ENCODE measurements around the gene MBP.
A peak's percentile ranks its signal among the peaks of the same experiment; 100 is the strongest.
"Not testable (repeated sequence)": the region's sequence is repeated elsewhere in the genome, so short reads cannot be mapped to it uniquely, and the experiment has no call there.

MBP gene

DNA sequence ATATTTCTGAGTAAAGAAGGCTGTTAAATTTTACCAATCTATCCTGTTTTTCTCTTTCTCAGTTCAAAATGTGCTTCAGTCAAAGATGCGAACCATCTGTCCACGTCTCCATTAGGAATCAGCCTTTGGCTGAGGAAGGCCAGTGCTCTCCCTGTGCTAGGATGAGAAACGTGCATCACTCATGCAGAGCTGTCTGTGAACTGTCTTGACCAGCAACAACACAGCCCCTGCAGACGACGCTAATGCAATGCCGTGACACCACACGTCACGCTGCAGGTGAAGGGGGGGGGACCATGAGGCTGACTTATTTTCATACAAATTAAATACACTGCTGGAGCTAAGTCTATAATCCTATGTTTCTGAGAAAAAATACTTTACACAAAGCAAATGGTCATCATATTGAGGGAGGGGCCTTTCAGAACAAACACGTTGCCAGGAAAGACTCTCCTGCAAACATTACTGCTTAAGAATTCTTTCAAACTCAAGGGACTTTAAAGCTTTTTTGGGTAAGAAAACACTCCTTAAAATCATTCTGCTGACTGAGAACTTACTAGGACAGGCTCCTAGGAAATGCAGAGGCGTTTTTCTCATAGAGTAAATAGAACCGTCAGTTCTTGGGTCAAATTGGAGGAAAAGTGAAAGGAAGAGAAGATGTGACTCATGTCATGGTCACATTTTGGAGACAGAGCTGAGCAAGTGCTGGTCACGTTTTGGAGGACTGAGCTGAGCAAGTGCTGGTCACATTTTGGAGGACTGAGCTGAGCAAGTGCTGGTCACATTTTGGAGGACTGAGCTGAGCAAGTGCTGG is 97.0 kb downstream of the MBP start:
- Mint-ChIP-seq H3K27ac (no peak overlapping the region), H3K9me3 (no peaks in the 10 kb centered on the region), H3K27me3 (ENCODE audit: low read depth) (no peaks in the 10 kb centered on the region), H3K4me1 (ENCODE audit: low read depth) (peaks cover 27% of the 10 kb centered on the region), H3K36me3 (ENCODE audit: low read depth) (peaks cover 33% of the 10 kb centered on the region), H3K4me3 (no peak overlapping the region)

DNA sequence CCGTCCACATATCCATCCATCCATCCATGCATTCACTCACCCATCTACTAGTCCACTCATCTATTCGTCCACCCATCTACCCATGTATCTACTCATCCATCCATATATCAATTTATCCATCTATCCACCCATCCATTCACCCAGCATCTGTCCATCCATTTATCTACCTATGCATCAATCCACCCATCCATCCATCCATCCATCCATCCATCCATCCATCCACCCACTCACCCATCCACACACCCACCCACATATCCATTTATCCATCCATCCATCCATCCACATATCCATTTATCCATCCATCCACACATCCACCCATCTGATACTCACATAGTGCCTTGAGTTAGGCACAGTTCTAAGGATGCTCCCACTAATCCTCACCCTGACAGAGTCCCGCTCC is 99.0 kb downstream of the MBP start:
- Mint-ChIP-seq H3K4me3 (no peak overlapping the region), H3K4me1 (ENCODE audit: low read depth) (peaks cover 21% of the 10 kb centered on the region), H3K9me3 (no peaks in the 10 kb centered on the region), H3K36me3 (ENCODE audit: low read depth) (peaks cover 30% of the 10 kb centered on the region), H3K27me3 (ENCODE audit: low read depth) (no peaks in the 10 kb centered on the region), H3K27ac (peak overlapping the region; percentile 10)

DNA sequence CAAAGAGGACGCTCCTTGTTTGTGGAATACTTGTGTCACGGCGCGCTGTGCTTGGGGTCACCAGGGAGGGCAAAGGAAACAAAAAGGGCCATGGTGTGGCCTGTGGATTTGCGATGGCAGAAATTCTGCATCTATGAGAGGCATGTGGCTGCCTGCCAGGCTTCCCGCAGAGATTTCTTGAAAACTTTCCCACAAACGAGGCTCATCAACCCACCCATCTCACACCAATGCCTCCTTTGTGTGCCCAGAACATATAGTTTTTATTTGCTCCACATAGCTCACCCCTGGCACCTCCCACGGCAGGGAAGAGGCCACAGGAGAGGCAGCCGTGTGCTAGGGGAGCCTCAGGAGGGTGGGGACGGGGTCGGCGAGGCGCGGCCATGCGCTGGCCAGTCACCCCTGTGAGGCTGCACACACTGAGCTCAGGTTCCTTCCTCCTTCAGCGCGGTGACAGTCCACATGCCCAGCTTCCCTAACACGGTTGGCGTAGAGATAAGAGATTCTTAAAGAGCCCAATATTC is 100.3 kb downstream of the MBP start:
- peaks cover 14% of the 10 kb centered on the region for H3K4me1 Mint-ChIP-seq (ENCODE audit: low read depth)
- no peaks in the 10 kb centered on the region for H3K9me3 Mint-ChIP-seq
- H3K27me3 Mint-ChIP-seq (ENCODE audit: low read depth): no peaks in the 10 kb centered on the region
- no peak overlapping the region for H3K27ac Mint-ChIP-seq
- H3K36me3 Mint-ChIP-seq (ENCODE audit: low read depth): peaks cover 30% of the 10 kb centered on the region
- no peak overlapping the region for H3K4me3 Mint-ChIP-seq

DNA sequence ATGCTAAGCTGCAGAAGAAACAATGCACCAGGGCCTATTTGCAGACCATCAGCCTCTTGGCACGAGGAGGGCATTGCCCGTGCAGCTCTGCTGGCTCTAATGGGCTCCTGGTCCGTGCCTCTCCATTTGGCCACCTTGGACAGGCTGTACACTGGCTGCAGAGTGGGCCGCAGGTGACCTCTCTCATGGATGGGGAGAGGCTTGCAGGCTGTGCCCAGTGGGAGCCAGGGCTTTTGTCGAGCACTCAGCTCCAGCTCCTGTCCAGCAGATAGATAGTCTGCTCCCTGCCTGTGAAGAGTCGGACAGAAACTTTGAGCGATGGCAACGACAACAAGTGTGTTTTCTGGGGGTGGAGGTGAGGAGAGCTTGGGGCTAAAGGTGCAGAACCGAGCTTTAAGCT is 100.9 kb downstream of the MBP start:
- Mint-ChIP-seq H3K4me3 (no peak overlapping the region), H3K27ac (no peak overlapping the region), H3K27me3 (ENCODE audit: low read depth) (no peaks in the 10 kb centered on the region), H3K36me3 (ENCODE audit: low read depth) (peaks cover 28% of the 10 kb centered on the region), H3K4me1 (ENCODE audit: low read depth) (peaks cover 12% of the 10 kb centered on the region), H3K9me3 (no peaks in the 10 kb centered on the region)

DNA sequence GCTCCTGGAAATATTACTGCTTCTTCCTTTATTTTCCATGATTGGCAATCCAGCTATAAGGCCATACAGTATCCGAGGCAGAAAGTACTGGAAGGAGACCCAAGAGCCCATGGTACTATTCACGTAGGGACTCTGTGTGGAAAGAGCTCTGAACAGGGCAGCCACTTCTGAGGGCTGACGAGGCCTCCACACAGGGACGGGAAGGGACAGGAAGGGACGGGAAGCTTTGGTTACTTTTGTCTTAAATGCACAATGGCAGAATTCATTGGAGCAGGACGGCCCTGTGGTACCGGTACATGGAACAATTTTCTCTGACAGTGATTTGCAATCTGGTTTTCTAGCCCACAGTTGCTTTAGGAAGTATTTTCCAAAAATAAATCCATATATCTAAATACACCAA is 102.4 kb downstream of the MBP start:
- no peaks in the 10 kb centered on the region for H3K9me3 Mint-ChIP-seq
- no peak overlapping the region for H3K4me3 Mint-ChIP-seq
- H3K36me3 Mint-ChIP-seq (ENCODE audit: low read depth): peaks cover 21% of the 10 kb centered on the region
- no peak overlapping the region for H3K27ac Mint-ChIP-seq
- H3K4me1 Mint-ChIP-seq (ENCODE audit: low read depth): peaks cover 9% of the 10 kb centered on the region
- H3K27me3 Mint-ChIP-seq (ENCODE audit: low read depth): no peaks in the 10 kb centered on the region

DNA sequence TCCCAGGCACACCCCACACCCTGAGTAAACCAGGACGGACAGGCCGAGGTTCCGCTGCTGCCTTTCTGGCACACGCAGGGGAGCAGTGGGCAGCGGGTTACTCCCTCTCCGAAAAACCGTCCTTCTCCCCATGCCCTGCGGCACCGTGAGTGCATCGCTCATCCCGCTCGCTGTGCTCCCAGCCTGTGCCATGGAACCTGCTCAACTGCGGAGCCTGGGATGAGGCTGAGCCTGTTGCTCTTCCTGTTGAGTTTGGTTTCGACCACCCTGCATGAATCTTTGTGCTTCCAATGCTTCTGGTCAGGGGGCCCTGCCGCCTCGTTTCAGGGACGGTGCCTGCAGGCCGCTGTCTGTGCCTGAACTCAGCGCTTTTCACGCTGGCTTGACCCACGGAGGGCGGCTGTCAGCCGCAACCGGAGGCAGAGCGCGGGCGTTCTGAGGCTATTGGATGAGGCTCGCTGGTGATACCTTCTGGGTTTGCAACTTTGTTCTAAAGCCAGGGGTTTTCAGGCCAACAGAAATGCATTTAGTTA is 106.7 kb downstream of the MBP start:
- Mint-ChIP-seq H3K9me3 (no peaks in the 10 kb centered on the region), H3K27ac (no peak overlapping the region)

DNA sequence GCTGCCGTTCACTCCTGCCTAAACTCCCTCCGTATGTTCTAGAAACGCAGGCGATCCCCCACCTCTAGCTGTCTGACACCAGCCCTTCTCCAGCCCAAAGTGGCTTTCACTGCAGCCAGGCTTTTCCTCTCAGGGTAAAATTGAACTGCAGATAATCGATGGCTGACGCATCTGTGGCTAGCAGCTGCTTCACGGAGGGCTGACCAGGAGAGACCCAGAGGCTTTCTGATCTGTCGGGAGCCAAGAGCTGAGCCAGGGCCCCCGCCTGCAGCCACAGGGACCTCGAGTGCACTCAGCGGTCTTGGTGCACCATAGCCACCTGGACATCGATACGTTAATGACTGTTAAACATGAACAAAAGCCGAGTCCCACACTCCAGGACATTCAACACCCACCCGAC is 107.5 kb downstream of the MBP start:
- Mint-ChIP-seq H3K27me3 (ENCODE audit: low read depth) (no peaks in the 10 kb centered on the region), H3K4me3 (no peak overlapping the region), H3K9me3 (no peaks in the 10 kb centered on the region), H3K4me1 (ENCODE audit: low read depth) (peaks cover 4% of the 10 kb centered on the region), H3K27ac (no peak overlapping the region), H3K36me3 (ENCODE audit: low read depth) (peaks cover 9% of the 10 kb centered on the region)

More for the DNA sequence above, 106.7 kb downstream of the MBP start:
- H3K4me1 Mint-ChIP-seq (ENCODE audit: low read depth): peaks cover 8% of the 10 kb centered on the region
- H3K36me3 Mint-ChIP-seq (ENCODE audit: low read depth): peaks cover 11% of the 10 kb centered on the region
- H3K27me3 Mint-ChIP-seq (ENCODE audit: low read depth): no peaks in the 10 kb centered on the region
- H3K4me3 Mint-ChIP-seq: no peak overlapping the region

DNA sequence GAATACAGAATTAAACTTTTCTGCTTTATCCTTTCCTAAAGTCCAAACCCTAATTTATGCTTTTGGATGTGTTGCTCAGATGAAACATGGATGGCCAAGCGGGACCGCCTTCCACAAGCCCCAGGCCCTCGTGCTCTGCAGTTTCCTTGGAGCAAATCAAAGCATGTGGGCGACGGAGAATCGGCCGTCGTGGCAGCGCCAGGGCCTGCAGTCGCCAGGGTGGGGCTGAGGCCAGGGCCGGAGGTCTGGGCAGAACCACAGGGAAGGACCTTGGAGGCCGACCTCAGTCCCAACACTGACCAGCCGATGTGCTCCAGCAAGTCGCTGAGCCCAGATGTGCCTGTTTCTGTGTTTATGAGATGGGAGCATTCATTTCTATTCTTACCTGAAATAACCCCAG is 108.1 kb downstream of the MBP start:
- Mint-ChIP-seq H3K27ac (no peak overlapping the region), H3K4me1 (ENCODE audit: low read depth) (peaks cover 3% of the 10 kb centered on the region), H3K36me3 (ENCODE audit: low read depth) (peaks cover 7% of the 10 kb centered on the region), H3K27me3 (ENCODE audit: low read depth) (no peaks in the 10 kb centered on the region), H3K9me3 (no peaks in the 10 kb centered on the region), H3K4me3 (no peak overlapping the region)

DNA sequence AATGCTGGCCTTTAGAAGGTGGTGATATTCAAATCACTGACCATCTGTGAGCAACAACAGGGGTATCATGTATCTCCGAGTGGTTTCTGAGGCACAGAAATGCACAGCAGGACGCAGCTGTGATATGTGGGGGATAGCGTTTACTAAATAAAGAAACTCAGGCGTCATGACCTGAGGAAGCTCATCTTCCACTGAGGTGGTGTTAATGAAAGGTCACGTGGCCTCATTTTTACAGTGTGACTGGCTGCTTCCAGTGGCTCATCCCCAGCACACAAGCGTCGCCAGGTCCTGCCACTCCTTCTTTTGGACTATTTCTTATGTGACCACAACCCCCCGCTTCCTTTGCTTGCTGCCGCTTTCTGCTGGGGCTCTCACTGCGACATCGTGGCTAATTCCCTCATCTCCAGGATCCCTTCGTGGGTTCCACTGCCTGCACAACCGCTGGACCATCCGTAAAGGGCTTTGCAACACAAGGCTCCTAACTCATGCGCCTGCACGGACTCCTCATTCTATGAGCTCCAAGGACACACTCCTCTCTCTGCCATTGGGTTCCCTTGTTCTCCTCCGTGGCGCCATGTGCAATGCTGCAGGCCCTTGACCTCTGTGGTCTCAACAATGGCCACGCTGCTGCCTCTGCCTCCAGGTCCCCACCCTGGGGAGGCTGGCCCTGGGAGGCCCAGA is 109.3 kb downstream of the MBP start:
- H3K27ac Mint-ChIP-seq: no peak overlapping the region
- peaks cover 5% of the 10 kb centered on the region for H3K4me1 Mint-ChIP-seq (ENCODE audit: low read depth)
- H3K9me3 Mint-ChIP-seq: no peaks in the 10 kb centered on the region
- no peak overlapping the region for H3K4me3 Mint-ChIP-seq
- H3K27me3 Mint-ChIP-seq (ENCODE audit: low read depth): no peaks in the 10 kb centered on the region
- peaks cover 19% of the 10 kb centered on the region for H3K36me3 Mint-ChIP-seq (ENCODE audit: low read depth)

DNA sequence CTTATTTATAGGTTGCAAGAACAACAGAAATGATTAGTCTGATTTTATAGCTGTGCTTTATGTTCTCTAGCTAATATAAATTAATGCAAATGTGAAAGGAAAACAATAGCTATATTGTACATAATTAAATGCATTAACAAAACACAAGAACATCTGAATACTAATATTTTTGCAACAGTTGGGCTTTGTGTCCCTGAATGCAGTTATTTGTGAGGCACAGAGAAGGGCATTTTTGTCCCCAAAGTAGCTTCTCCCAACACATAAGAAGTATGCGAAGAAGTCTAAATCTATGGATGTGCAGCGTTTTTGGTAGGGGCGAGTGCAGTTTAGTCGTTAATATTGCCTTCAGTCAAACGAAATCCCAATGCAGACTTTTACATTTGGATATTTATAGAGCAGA is 110.0 kb downstream of the MBP start:
- no peaks in the 10 kb centered on the region for H3K9me3 Mint-ChIP-seq
- no peak overlapping the region for H3K27ac Mint-ChIP-seq
- H3K4me3 Mint-ChIP-seq: no peak overlapping the region
- no peaks in the 10 kb centered on the region for H3K27me3 Mint-ChIP-seq (ENCODE audit: low read depth)
- peaks cover 5% of the 10 kb centered on the region for H3K4me1 Mint-ChIP-seq (ENCODE audit: low read depth)
- peaks cover 24% of the 10 kb centered on the region for H3K36me3 Mint-ChIP-seq (ENCODE audit: low read depth)

DNA sequence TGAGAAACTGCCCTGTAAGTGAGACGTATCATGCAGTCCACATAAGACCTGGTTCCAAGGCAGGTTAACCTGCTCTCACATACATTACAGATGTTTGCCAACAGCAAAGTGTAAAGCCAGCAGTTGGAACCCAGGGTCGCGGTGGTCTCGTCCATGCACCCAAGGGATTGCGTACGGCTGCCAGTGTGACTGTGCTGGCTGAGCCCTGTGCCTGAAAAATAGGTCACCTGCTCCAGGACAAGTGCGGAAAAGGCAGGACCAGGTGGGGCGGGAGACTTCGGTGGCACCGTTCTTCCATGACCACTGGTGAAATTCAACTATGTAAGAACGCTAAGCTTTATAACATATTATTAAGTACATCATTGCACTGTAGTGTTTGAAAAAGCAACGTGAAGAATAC is 110.5 kb downstream of the MBP start:
- H3K36me3 Mint-ChIP-seq (ENCODE audit: low read depth): peaks cover 24% of the 10 kb centered on the region

DNA sequence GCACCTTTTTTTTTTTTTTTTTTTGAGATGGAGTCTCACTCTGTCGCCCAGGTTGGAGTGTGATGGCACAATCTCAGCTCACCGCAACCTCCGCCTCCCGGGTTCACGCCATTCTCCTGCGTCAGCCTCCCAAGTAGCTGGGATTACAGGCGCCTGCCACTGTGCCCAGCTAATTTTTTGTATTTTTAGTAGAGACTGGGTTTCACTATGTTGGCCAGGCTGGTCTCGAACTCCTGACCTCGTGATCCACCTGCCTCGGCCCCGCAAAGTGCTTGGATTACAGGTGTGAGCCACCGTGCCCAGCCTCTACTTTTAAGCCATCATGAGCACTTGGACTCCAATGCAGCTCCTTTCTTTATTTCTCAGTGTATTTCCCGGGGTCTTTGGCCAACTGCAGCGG is 111.1 kb downstream of the MBP start:
- not testable (repeated sequence) for H3K27me3 Mint-ChIP-seq (ENCODE audit: low read depth); H3K4me1 Mint-ChIP-seq (ENCODE audit: low read depth); H3K27ac Mint-ChIP-seq; H3K9me3 Mint-ChIP-seq; H3K4me3 Mint-ChIP-seq
- peaks cover 30% of the 10 kb centered on the region for H3K36me3 Mint-ChIP-seq (ENCODE audit: low read depth)

More for the DNA sequence above, 110.5 kb downstream of the MBP start:
- Mint-ChIP-seq H3K27ac (no peak overlapping the region), H3K4me1 (ENCODE audit: low read depth) (peaks cover 5% of the 10 kb centered on the region), H3K27me3 (ENCODE audit: low read depth) (no peaks in the 10 kb centered on the region), H3K9me3 (no peaks in the 10 kb centered on the region), H3K4me3 (no peak overlapping the region)

DNA sequence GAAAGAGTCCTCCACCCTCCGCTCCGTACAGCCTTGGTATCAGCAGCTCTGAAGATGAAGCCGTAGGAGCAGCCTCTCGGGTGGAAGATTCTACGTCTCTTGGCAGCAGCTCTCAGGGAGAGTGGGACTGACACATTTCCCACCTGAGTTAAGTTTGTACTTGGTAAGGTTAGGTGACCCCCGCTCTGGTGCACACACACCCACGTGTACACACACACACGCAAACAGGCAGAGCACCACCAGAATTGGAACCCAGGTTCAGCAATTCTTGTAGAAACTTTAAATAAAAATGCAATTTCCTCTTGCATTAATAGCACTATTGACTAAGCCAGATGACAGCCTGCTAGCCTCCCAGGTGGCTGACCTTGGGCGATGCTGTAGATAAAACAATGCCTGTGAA is 111.5 kb downstream of the MBP start:
- Mint-ChIP-seq H3K9me3 (no peaks in the 10 kb centered on the region), H3K27ac (no peak overlapping the region)

DNA sequence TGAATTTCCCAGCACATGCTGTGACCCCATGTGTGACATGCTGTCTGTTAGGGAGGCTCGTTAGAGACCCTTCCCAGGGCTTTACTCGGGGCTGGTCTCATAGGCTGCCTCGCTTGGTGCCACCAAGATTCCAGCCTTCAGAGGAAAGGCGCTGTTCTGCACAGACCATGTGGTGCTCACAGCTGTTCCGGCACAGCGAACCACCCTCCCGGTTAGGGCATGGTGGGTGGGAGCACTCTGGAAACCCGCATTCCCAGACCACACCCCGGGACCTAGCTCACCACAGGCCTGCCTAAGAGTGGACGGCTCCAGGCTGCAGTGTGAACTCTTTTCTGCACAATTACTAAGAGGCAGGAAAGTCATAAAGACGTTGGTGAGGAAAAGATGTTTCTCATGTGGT is 112.0 kb downstream of the MBP start:
- peak overlapping the region; percentile 23 for H3K27ac Mint-ChIP-seq
- H3K27me3 Mint-ChIP-seq (ENCODE audit: low read depth): no peaks in the 10 kb centered on the region
- peaks cover 35% of the 10 kb centered on the region for H3K36me3 Mint-ChIP-seq (ENCODE audit: low read depth)
- no peaks in the 10 kb centered on the region for H3K9me3 Mint-ChIP-seq
- H3K4me3 Mint-ChIP-seq: no peak overlapping the region
- peaks cover 8% of the 10 kb centered on the region for H3K4me1 Mint-ChIP-seq (ENCODE audit: low read depth)

More for the DNA sequence above, 111.5 kb downstream of the MBP start:
- Mint-ChIP-seq H3K27me3 (ENCODE audit: low read depth) (no peaks in the 10 kb centered on the region), H3K4me3 (no peak overlapping the region), H3K36me3 (ENCODE audit: low read depth) (peaks cover 33% of the 10 kb centered on the region), H3K4me1 (ENCODE audit: low read depth) (peaks cover 8% of the 10 kb centered on the region)

DNA sequence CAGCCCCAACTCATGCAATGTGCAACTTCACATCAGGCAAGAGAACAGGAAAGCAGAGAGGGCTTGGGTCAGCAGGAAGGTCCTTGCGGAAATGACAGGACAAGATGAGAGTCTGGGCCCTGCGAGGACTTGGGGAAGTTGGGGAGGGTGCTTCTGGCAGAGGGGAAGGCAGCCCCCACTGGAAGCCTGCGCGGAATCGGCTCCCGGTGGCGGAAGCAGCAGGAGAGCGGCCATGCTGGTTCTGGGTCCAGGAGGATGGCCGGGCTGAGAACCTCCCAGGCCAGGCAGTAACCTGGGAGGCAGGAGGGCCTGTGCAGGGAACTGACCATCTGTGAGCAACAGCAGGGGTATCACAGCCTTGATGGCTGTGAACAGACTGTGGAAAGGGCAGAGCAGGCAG is 112.9 kb downstream of the MBP start:
- Mint-ChIP-seq H3K9me3 (no peaks in the 10 kb centered on the region), H3K36me3 (ENCODE audit: low read depth) (peaks cover 40% of the 10 kb centered on the region), H3K27me3 (ENCODE audit: low read depth) (no peaks in the 10 kb centered on the region), H3K4me1 (ENCODE audit: low read depth) (peaks cover 8% of the 10 kb centered on the region), H3K4me3 (no peak overlapping the region), H3K27ac (no peak overlapping the region)

All from T-helper 1 cell treated with Interleukin-12 subunit alpha and Interleukin-12 subunit beta and Interleukin-4 antibody, amounts not matched to agents 30 μg/mL and 1 μg/mL, for 36 hours (primary cell).